Measurements from ENCODE around the gene HIRIP3. TPM values are rescaled to one million over a fixed set of nuclear protein-coding genes. Genes with fewer than 3 reads are reported as not detected.

The HIRIP3 gene
- total RNA-seq, 4 donors from 2014 or later = 25.6 to 31.4 (median 28.2) TPM

DNA sequence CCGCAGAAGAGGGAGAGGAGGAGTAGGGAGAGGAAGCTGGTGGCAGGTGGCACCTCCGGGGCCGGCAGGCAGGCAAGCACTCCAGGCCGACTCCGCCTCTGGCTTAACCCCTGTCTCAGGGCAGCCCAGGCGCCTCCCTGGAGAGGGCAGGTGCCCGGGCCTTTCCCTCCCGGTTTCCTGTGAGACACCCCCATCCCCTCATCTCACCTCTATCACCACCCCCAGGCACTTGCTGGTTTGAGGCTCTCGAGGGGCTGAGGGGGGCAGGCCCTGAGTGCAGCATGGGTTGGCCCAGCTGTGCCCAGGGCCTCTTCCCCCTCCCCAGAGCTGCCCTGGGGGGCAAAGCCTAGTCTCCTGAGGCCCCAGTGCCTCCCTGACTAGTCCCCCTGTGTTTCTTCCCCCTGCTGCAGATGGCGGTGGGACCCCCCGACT, 9.4 kb upstream of the HIRIP3 start:
- Histone ChIP-seq H3K36me3 (peaks cover 0 to 43% of the 10 kb centered on the region in 2 donors), H3K27ac (no peak overlapping the region), H3K4me3 (no peak overlapping the region), H3K9me3 (no peaks in the 10 kb centered on the region), H3K4me1 (peaks cover 0 to 14% (median 6%) of the 10 kb centered on the region in 3 donors), H3K27me3 (peaks cover 24% of the 10 kb centered on the region)
- no peak for ATAC-seq
- TF ChIP-seq POLR2AphosphoS5 (IDR thresholded peaks at IDR 0.05) = no peak
- 50% methylated on average over 2 of the region's 11 CpGs; no CpG with 5 or more reads in 1 of the 2 donors for WGBS, 2 donors (ENCODE audit: low coverage in 1 of 2)

GRCh38 chr16:30004424-30004776, 9.0 kb upstream of the HIRIP3 start:
- Histone ChIP-seq H3K27ac (no peak overlapping the region), H3K27me3 (peaks cover 20% of the 10 kb centered on the region), H3K4me1 (peaks cover 0 to 13% (median 6%) of the 10 kb centered on the region in 3 donors), H3K36me3 (peaks cover 0 to 47% of the 10 kb centered on the region in 2 donors), H3K9me3 (no peaks in the 10 kb centered on the region), H3K4me3 (no peak overlapping the region)
- no peak for ATAC-seq
- 93% methylated on average over 3 of the region's 19 CpGs; no CpG with 5 or more reads in 1 of the 2 donors for WGBS, 2 donors (ENCODE audit: low coverage in 1 of 2)
- TF ChIP-seq POLR2A (IDR thresholded peaks at IDR 0.05) (no peak), CTCF (IDR thresholded peaks at IDR 0.05) (no peak), EP300 (IDR thresholded peaks at IDR 0.05) (no peak), POLR2AphosphoS5 (IDR thresholded peaks at IDR 0.05) (no peak)

GRCh38 chr16:30003670-30004423, 8.4 kb upstream of the HIRIP3 start:
- H3K36me3 ChIP-seq = peaks cover 0 to 53% of the 10 kb centered on the region in 2 donors
- no peak overlapping the region for H3K27ac ChIP-seq
- H3K4me3 ChIP-seq = no peak overlapping the region
- peaks cover 14% of the 10 kb centered on the region for H3K27me3 ChIP-seq
- 67 to 80% methylated on average over 1 to 4 of the region's 17 CpGs for WGBS, 2 donors (ENCODE audit: low coverage in 1 of 2)
- no peak for ATAC-seq
- TF ChIP-seq EP300 (IDR thresholded peaks at IDR 0.05) = no peak
- no peak for TF ChIP-seq POLR2A (IDR thresholded peaks at IDR 0.05)
- TF ChIP-seq POLR2AphosphoS5 (IDR thresholded peaks at IDR 0.05) = no peak
- TF ChIP-seq CTCF (IDR thresholded peaks at IDR 0.05) = no peak
- peaks cover 0 to 13% (median 6%) of the 10 kb centered on the region in 3 donors for H3K4me1 ChIP-seq
- no peaks in the 10 kb centered on the region for H3K9me3 ChIP-seq

GRCh38 chr16:30002614-30003346, 7.4 kb upstream of the HIRIP3 start:
- peaks cover 0 to 15% (median 6%) of the 10 kb centered on the region in 3 donors for H3K4me1 ChIP-seq
- no peak for ATAC-seq
- peaks cover 0 to 57% of the 10 kb centered on the region in 2 donors for H3K36me3 ChIP-seq
- H3K4me3 ChIP-seq = no peak overlapping the region
- WGBS, 2 donors (ENCODE audit: low coverage in 1 of 2) = 63 to 77% methylated on average over 9 to 16 of the region's 19 CpGs
- H3K27ac ChIP-seq = no peak overlapping the region
- TF ChIP-seq POLR2A (IDR thresholded peaks at IDR 0.05) = no peak
- TF ChIP-seq CTCF (IDR thresholded peaks at IDR 0.05) = no peak
- TF ChIP-seq EP300 (IDR thresholded peaks at IDR 0.05) = no peak
- TF ChIP-seq POLR2AphosphoS5 (IDR thresholded peaks at IDR 0.05) = no peak
- H3K9me3 ChIP-seq = no peaks in the 10 kb centered on the region
- peaks cover 4% of the 10 kb centered on the region for H3K27me3 ChIP-seq

DNA sequence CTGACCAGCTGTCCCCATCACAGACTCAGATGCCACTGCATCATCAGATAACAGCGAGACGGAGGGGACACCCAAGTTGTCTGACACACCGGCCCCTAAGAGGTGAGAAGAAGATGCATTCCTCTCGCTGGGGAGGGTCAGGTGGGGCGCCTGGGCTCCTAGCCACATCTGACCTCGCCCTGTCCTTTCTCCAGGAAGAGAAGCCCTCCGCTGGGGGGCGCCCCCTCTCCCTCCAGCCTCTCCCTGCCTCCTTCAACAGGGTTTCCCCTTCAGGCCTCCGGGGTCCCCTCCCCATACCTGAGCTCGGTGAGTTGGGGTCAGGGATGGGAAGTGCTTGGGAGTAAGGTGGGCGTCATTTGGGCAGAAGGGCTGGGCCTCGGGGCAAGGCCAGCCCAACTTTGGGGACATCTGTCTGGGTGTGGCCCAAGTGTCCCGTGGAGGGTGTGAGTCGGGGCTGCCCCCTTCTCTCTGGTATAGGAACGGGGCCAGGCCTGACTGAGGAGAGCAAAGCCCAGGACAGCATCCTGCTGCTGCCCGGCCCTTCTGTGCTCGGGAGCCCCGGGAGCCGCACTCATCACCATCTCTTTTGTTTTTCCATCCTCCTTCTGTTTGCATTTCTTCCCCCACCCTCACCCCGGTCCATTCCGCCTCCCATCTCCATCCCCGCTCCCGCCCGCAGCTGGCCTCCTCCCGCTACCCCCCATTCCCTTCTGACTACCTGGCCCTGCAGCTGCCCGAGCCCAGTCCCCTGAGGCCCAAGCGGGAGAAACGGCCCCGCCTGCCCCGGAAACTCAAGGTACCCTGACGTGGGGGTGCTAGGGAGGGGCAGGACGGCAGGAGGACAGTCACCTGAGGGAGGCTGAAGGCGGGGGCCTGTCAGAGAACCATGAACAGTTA, 5.6 kb upstream of the HIRIP3 start:
- H3K4me1 ChIP-seq = peaks cover 0 to 28% (median 10%) of the 10 kb centered on the region in 3 donors
- H3K4me3 ChIP-seq = no peak overlapping the region
- no peak for ATAC-seq
- no peak for TF ChIP-seq POLR2A (IDR thresholded peaks at IDR 0.05)
- TF ChIP-seq POLR2AphosphoS5 (IDR thresholded peaks at IDR 0.05) = no peak
- no peak for TF ChIP-seq CTCF (IDR thresholded peaks at IDR 0.05)
- no peak for TF ChIP-seq EP300 (IDR thresholded peaks at IDR 0.05)
- no peak overlapping the region for H3K27ac ChIP-seq
- H3K36me3 ChIP-seq = peaks cover 0 to 62% of the 10 kb centered on the region in 2 donors
- 49% methylated on average over 3 of the region's 33 CpGs; no CpG with 5 or more reads in 1 of the 2 donors for WGBS, 2 donors (ENCODE audit: low coverage in 1 of 2)
- H3K9me3 ChIP-seq = no peaks in the 10 kb centered on the region
- no peaks in the 10 kb centered on the region for H3K27me3 ChIP-seq
